Central memory CD8-positive, alpha-beta T cell (primary cell): Measurements from ENCODE around the gene TRMT44.

ENCODE experiments used
- ATAC-seq: fragments of 150-1000 bp; cut with Tn5 transposase; replicated peaks from 2 replicates; pipeline ENCODE4 v1.10.0; 2022; ENCODE audit warnings: mild to moderate bottlenecking, moderate FRiP score, moderate number of reproducible peaks; ENCODE audit not compliant: poor library complexity, severe bottlenecking; ENCODE audit errors: extremely low read depth
- DNase-seq, 2 donors: peaks; one replicate each; pipeline ENCODE4 v3.0.0; 2021; ENCODE audit warnings: low spot score in 2 of 2
- H3K27ac Mint-ChIP-seq: one replicate; pipeline ENCODE4 v1.8.0; 2022; ENCODE audit warnings: low read depth, mild to moderate bottlenecking, moderate library complexity, mixed read lengths
- H3K27me3 Mint-ChIP-seq: one replicate; pipeline ENCODE4 v1.8.0; 2022; ENCODE audit warnings: mixed read lengths
- H3K36me3 Mint-ChIP-seq: one replicate; pipeline ENCODE4 v1.8.0; 2022; ENCODE audit warnings: mild to moderate bottlenecking, moderate library complexity, mixed read lengths; ENCODE audit not compliant: insufficient read depth
- H3K4me1 Mint-ChIP-seq: one replicate; pipeline ENCODE4 v1.8.0; 2022; ENCODE audit warnings: mixed read lengths
- H3K4me3 Mint-ChIP-seq: one replicate; pipeline ENCODE4 v1.8.0; 2022; ENCODE audit warnings: mild to moderate bottlenecking, moderate library complexity, mixed read lengths
- H3K9me3 Mint-ChIP-seq: one replicate; pipeline ENCODE4 v1.8.0; 2022; ENCODE audit warnings: mixed read lengths

TRMT44 gene

GRCh38 chr4:8501781-8502180 is 61.2 kb downstream of the TRMT44 start:
- H3K27ac Mint-ChIP-seq: no peak overlapping the region
- DNase-seq (no peak), ATAC-seq (no peak)
- no peak overlapping the region for H3K4me3 Mint-ChIP-seq
- H3K4me1 Mint-ChIP-seq: no peaks in the 10 kb centered on the region
- H3K9me3 Mint-ChIP-seq: peaks cover 8% of the 10 kb centered on the region
- H3K27me3 Mint-ChIP-seq: peaks cover 14% of the 10 kb centered on the region
- no peaks in the 10 kb centered on the region for H3K36me3 Mint-ChIP-seq

- H3K4me3 Mint-ChIP-seq: no peak overlapping the region
- peaks cover 8% of the 10 kb centered on the region for H3K9me3 Mint-ChIP-seq
- DNase-seq (no peak), ATAC-seq (no peak)
- no peaks in the 10 kb centered on the region for H3K36me3 Mint-ChIP-seq
- H3K4me1 Mint-ChIP-seq: no peaks in the 10 kb centered on the region
- no peak overlapping the region for H3K27ac Mint-ChIP-seq
- H3K27me3 Mint-ChIP-seq: peaks cover 14% of the 10 kb centered on the region
Measured at GRCh38 chr4:8502371-8502770, 61.8 kb downstream of the TRMT44 start.

DNA sequence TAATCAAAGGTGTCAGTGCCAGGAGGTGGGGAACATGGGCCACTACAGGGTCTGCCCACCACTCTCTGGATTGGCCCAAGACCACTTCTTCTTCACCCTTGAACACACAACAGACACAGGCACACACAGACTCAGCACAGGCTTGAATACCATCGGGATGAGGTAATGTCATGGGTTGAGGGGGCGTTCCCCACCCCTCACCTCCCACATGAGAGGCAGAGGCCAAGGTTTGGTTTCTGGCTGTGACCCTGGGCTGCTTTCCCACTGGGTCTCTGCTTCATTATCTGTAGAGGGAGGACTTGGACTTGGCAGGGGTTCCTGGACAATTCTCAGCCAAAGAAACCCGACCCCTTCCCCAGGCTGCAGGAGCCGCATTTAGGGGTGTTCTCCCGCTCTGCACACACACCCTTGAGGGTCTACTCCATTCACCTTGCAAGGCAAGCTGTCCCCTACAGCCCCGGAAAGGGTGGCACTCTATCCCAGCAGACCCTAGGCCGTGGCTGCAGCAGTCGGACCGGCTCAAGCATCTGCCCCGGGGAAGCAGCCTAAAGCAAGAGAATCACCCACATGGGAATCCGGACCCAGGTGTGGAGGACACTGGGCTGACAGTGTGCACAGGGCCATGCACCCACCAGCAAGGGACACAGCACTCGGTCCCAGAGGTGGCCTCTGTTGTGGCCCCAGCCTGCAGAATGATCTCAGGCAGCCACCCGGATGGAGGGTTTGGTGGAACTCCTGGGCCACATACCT is 62.4 kb downstream of the TRMT44 start:
- Mint-ChIP-seq H3K4me1 (no peaks in the 10 kb centered on the region), H3K4me3 (no peak overlapping the region), H3K27me3 (peaks cover 14% of the 10 kb centered on the region), H3K9me3 (peaks cover 3% of the 10 kb centered on the region), H3K36me3 (no peaks in the 10 kb centered on the region), H3K27ac (no peak overlapping the region)
- ATAC-seq (no peak), DNase-seq (no peak)

DNA sequence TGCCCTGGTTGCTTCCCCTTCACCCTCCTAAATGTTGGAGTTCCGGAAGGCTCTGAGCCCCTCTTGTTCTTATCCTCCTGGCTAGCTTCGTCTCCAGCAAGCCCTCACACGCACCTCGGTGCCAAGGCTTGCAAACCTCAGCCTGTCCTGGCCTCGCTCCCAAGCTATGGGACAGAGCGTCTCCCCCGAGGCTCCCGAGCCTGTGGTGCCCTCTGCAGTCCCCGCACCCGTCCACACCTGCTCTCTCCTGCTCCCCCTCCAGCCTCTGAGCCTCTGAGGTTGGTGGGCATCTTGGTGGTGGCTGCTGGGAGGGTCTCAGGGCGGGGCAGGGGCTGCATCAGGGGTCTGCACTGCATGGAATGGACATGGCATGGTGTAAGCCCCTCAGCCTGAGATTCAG is 63.2 kb downstream of the TRMT44 start:
- Mint-ChIP-seq H3K4me3 (no peak overlapping the region), H3K9me3 (no peaks in the 10 kb centered on the region), H3K36me3 (no peaks in the 10 kb centered on the region), H3K27ac (no peak overlapping the region), H3K27me3 (peaks cover 14% of the 10 kb centered on the region), H3K4me1 (no peaks in the 10 kb centered on the region)
- ATAC-seq (no peak), DNase-seq (no peak)

DNA sequence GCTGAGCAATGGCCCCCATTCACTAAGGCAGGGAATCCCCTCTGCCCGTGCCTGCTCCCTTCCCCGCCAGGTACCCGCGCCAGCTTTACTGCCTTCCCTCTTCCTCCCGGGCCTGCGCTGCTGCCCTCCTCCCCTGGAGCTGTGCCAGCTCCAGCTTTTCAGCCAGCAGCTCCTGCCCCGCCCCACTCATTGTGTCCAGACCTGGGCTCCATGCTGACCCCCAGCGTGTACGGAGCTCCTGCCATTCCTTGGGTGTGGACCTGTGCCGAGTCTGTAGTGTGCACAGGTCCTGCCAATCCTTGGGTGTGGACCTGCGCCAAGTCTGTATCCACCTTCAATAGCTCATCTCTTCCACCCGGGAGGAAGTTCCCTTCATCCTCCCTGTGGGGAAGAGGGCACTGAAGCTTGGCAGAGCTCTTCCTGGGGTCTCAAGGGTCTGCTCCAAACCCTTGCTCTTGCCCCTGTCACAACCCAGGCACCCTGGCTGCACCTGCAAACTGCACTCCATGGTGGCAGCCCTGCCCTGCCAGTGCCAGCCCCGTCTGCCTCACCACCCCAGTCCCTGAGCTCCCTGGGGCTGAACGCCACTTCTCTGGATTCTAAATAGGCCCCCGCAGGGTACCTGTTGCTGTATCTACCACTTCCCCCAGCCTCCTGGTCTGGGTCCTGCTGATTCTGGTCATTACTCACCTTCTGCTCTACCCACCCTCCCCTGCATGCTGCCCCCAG is 63.9 kb downstream of the TRMT44 start:
- Mint-ChIP-seq H3K27me3 (peaks cover 14% of the 10 kb centered on the region), H3K27ac (no peak overlapping the region), H3K36me3 (no peaks in the 10 kb centered on the region), H3K4me1 (no peaks in the 10 kb centered on the region), H3K9me3 (no peaks in the 10 kb centered on the region), H3K4me3 (no peak overlapping the region)
- no peak for ATAC-seq
- DNase-seq: no peak

- Mint-ChIP-seq H3K27ac (no peak overlapping the region), H3K27me3 (peaks cover 14% of the 10 kb centered on the region), H3K4me1 (no peaks in the 10 kb centered on the region), H3K4me3 (no peak overlapping the region), H3K36me3 (no peaks in the 10 kb centered on the region), H3K9me3 (no peaks in the 10 kb centered on the region)
- ATAC-seq: no peak
- DNase-seq: no peak
Measured at GRCh38 chr4:8505229-8505628, 64.7 kb downstream of the TRMT44 start.

DNA sequence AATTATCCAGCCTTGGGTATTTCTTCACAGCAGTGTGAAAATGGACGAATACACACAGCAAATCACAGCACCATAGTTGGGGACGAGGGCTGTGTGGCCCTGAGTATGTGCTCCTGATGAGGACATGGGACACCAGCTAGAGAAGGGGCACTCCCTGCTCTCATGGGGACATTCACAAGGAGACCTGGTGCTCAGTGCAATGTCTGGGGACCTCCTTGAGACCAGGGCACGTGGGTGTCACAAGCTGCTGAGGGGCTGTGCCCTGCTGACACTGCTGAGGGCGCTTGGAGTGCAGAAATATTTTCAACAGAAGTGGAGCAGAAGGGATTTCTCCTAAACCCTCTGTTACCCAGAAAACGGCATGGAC is 65.4 kb downstream of the TRMT44 start:
- no peaks in the 10 kb centered on the region for H3K4me1 Mint-ChIP-seq
- no peaks in the 10 kb centered on the region for H3K9me3 Mint-ChIP-seq
- ATAC-seq: no peak
- DNase-seq: no peak
- no peaks in the 10 kb centered on the region for H3K36me3 Mint-ChIP-seq
- H3K27ac Mint-ChIP-seq: no peak overlapping the region
- H3K27me3 Mint-ChIP-seq: peaks cover 14% of the 10 kb centered on the region
- H3K4me3 Mint-ChIP-seq: no peak overlapping the region

DNA sequence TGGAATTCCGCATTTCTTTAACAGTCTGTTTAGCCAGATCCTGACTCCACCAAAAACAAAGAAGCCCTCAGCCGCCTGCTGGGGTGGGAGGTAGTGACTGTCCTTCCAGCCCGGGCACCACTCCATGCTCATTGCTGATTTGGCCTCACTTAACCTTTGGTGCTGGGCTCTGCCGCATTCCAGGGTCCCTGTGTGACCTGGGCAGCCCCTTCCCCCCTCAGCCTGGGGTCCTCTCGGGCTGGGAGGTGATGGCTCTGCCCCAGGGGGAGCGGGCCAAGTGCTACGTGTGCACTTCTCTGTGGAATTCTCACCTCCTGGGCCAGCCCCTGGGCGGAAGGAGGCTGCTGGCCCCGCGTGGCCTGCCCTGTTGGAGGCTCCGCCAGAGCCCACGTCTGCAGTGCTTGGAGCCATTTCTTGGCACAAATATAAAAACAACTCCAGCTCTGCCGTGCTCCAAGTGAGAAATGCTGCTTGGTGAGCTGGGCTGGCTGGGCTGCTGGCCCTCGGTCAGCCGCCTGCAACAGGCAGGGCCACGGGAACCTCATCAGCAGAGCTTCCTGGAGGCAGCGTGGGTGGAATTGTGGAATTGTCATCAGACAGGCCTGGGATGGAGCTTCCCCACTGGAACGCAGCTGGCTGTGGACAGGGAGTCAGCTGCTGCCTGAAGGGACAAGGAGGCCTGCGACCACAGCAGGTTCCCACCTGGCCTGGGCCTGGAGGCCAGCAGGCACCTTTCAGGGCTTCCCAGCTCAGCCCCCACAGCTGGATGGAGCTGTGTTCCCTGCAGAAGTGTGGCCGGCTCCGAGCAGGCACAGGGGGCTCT is 66.0 kb downstream of the TRMT44 start:
- DNase-seq (no peak), ATAC-seq (no peak)
- no peaks in the 10 kb centered on the region for H3K9me3 Mint-ChIP-seq
- no peaks in the 10 kb centered on the region for H3K36me3 Mint-ChIP-seq
- H3K4me1 Mint-ChIP-seq: no peaks in the 10 kb centered on the region
- H3K4me3 Mint-ChIP-seq: no peak overlapping the region
- peaks cover 14% of the 10 kb centered on the region for H3K27me3 Mint-ChIP-seq
- H3K27ac Mint-ChIP-seq: no peak overlapping the region

DNA sequence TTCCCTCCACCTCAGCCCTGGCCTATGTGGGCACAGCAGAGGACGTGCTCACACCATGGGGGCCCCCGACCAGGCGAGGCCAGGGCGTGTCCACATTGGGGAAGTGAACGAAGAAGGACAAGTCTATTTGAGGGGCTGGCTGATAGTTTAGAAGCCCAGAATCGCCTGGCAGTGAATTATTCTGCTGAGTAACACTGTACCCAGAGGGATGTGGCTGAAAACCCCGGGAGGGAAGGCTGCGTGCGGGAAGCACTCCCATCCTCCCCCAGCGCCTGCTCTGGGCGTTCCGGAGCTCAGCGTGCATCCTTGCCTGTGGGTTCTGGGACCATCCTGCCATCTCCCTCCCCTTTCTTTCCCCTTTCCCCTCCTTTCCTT is 66.6 kb downstream of the TRMT44 start:
- H3K4me1 Mint-ChIP-seq: no peaks in the 10 kb centered on the region
- no peaks in the 10 kb centered on the region for H3K9me3 Mint-ChIP-seq
- no peak for ATAC-seq
- no peak for DNase-seq
- peaks cover 14% of the 10 kb centered on the region for H3K27me3 Mint-ChIP-seq
- H3K36me3 Mint-ChIP-seq: no peaks in the 10 kb centered on the region
- no peak overlapping the region for H3K27ac Mint-ChIP-seq
- H3K4me3 Mint-ChIP-seq: no peak overlapping the region

DNA sequence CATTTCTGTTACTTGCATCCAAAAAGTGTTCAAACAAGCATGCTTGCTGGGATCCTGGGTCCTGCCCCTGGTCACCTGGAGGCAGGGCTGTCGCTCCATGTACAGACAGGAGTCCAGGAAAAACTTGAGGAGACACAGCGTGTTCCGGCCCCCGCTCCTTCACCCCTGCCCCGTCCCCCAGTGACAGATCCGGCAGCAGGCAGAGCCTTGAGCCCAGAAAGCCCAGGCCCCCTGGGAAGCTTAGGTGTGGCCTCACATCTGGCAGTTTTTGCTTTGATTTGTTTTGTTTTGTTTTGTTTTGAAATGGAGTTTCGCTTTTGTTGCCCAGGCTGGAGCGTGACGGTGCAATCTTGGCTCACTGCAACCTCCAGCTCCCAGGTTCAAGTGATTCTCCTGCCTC is 67.0 kb downstream of the TRMT44 start:
- DNase-seq (no peak), ATAC-seq (no peak)
- Mint-ChIP-seq H3K4me3 (no peak overlapping the region), H3K9me3 (no peaks in the 10 kb centered on the region), H3K27me3 (peaks cover 14% of the 10 kb centered on the region), H3K4me1 (no peaks in the 10 kb centered on the region), H3K36me3 (no peaks in the 10 kb centered on the region), H3K27ac (no peak overlapping the region)

DNA sequence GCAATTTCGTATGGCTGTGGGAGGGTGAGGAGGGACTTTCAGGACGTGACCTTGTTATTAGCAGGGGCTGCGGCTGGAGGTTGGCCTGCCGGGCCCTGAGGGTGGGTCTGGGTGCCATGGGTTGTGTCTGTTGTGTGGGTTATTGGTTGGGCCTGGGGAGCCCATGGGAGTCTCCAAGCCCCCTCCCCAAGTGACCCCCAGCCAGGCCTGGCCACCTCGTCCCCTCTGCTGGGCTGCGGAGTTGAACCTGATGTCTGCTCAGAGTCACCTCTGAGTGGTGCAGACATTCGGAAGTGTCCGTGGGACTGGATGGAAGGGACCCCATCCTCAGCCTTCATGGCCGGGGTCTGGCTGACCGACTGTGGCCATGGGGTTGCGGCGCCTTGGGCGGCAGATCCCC is 67.7 kb downstream of the TRMT44 start:
- Mint-ChIP-seq H3K27ac (no peak overlapping the region), H3K4me3 (no peak overlapping the region), H3K36me3 (no peaks in the 10 kb centered on the region), H3K4me1 (no peaks in the 10 kb centered on the region), H3K27me3 (peaks cover 14% of the 10 kb centered on the region), H3K9me3 (peaks cover 5% of the 10 kb centered on the region)
- ATAC-seq (no peak), DNase-seq (no peak)

GRCh38 chr4:8508740-8509139 is 68.2 kb downstream of the TRMT44 start:
- H3K36me3 Mint-ChIP-seq: no peaks in the 10 kb centered on the region
- ATAC-seq: no peak
- no peak overlapping the region for H3K4me3 Mint-ChIP-seq
- H3K27me3 Mint-ChIP-seq: peaks cover 14% of the 10 kb centered on the region
- H3K27ac Mint-ChIP-seq: no peak overlapping the region
- H3K9me3 Mint-ChIP-seq: peaks cover 5% of the 10 kb centered on the region
- no peak for DNase-seq
- H3K4me1 Mint-ChIP-seq: no peaks in the 10 kb centered on the region
